Umbilical cord (tissue), 2 donors: ENCODE data around the gene CST4. TPM values are rescaled to one million over a fixed set of nuclear protein-coding genes. Genes with fewer than 3 reads are reported as not detected.
"Not testable (repeated sequence)": the region's sequence is repeated elsewhere in the genome, so short reads cannot be mapped to it uniquely, and the experiment has no call there.

ENCODE experiments used
- DNase-seq: peaks from one replicate; pipeline ENCODE4 v3.0.0-alpha.2; 2015; ENCODE audit warnings: low spot score
- total RNA-seq: library from RNA; depleted of rRNA; stranded (reverse); fragments of >200 nt; gene quantifications from one replicate; pipeline ENCODE4 v1.2.3, GENCODE V29; 2014; ENCODE audit warnings: low replicate concordance; ENCODE audit not compliant: insufficient read depth

CST4 gene, protein sequence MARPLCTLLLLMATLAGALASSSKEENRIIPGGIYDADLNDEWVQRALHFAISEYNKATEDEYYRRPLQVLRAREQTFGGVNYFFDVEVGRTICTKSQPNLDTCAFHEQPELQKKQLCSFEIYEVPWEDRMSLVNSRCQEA
- not detected for total RNA-seq

DNA sequence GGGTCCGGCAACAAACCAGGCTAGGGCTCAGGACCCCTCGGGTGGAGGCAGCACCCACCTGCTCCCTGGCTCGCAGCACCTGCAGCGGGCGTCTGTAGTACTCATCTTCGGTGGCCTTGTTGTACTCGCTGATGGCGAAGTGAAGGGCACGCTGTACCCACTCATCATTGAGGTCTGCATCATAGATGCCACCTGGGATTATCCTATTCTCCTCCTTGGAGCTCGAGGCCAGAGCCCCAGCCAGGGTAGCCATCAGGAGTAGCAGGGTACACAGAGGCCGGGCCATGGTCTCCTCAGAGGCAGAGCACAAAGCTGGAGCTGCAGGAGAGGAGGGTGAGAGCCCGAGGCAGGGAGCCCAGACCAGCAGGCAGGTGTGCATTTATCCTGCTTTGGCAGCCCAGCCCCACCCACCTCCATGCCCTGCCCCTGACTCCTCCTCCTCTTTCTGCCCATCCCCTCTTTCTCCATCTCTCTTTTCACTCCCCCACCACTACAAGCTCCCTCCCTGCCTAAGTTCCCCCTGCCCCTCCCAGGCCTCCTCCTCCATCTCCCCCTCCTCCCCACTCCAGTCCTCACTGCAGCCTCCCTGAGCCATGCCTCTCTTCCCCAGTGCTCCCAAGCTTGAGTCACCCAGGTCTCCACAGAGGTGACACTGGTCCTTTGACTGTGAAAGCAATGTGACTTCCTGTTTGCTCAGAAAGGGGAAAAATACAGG lies at the start of gene CST4:
CST4 (minus strand) TSS at position 355 of the 715 bp plus-strand sequence; CDS start at position 286, 69 bp downstream.
- not testable (repeated sequence) for DNase-seq

DNA sequence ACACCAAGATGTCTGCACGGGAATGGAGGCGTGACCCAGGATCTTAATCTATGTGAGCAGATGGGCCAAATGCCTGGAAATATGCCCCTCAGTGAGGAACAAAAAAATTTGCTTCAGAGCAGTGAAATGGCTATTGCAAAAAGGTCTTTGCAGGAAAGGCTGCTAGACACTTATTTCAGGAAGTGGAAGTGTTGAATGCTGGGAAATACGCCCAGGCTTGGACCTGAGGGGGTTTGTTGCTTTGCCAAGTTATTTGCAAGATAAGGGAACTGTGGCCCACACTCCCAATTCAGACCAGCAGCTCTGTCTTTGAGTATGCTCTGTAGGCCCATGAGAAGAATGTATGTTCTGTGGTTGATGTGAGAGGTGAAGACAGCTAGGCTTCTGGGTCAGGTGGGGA lies 46.6 kb upstream of the CST4 start:
- DNase-seq, result not testable (repeated sequence)

DNA sequence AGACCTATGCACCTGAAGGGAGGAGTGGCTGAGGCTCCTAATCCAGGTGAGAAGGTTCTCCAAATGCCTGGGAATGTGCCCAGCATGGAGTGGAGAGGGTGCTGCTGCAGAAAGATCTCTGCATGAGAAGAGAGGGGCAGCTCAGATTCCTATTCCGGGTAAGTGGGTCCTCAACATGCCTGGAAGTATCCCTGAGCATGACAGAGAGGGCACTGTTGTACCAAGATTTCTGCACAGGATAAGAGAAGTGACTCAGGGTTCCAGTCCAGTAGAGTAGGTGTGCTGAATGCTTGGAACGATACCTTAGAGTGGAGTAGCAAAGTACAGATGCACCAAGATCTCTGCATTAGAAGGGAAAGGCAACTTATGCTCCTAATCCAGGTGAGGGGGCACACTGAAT lies 46.1 kb upstream of the CST4 start:
- DNase-seq, result not testable (repeated sequence)

GRCh38 chr20:23734440-23734839 lies 45.6 kb upstream of the CST4 start:
- DNase-seq, result not testable (repeated sequence)

DNA sequence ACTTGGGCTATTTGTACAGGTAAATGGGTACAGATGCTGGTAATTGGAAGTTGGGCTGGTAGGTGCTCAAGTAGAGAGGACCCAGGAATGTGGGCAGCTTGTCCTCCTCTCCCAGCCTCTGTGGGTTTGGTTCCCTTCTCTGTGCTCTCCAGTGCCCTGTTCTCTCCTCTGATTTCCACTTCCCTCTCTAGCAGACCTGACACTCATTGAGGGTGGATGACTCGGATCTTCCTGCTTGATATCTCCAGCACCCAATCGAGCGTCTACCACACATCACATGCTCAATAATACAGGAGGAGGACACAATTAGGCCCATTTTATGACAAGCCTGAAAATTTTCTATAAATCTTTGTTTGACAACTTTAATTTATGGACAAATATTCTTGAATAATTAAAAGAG lies 38.2 kb upstream of the CST4 start:
- no peak for DNase-seq

- DNase-seq, result no peak
Measured at GRCh38 chr20:23725102-23725501, 36.3 kb upstream of the CST4 start.

- DNase-seq, result not testable (repeated sequence)
Measured at GRCh38 chr20:23723659-23724307, 34.9 kb upstream of the CST4 start.

DNA sequence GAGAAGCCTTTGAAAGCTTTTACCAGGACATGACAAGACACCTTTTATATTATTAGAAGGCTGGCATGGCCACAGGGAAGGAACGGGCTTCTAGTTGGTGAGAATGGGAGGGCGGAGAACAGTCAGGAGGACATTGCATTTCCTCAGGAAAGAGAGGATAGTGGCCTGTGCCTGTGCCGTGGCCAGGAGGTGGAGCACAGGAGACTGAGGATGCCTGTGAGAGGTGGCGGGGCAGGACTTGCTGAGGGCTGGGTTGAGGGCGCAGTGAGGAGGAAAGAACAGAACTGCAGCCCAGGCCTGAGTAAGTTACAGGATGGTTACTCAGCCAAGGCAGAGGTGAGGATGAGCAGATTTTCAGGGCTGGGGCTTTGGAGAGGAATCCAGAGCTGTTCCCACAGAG lies 34.0 kb upstream of the CST4 start:
- not testable (repeated sequence) for DNase-seq

- DNase-seq, result no peak
Measured at GRCh38 chr20:23721962-23722361, 33.1 kb upstream of the CST4 start.

GRCh38 chr20:23719351-23719750 lies 30.5 kb upstream of the CST4 start:
- not testable (repeated sequence) for DNase-seq

GRCh38 chr20:23711778-23712177 lies 22.9 kb upstream of the CST4 start:
- DNase-seq, result not testable (repeated sequence)

GRCh38 chr20:23710771-23711170 lies 21.9 kb upstream of the CST4 start:
- no peak for DNase-seq

- no peak for DNase-seq
Measured at GRCh38 chr20:23705895-23706294, 17.1 kb upstream of the CST4 start.

DNA sequence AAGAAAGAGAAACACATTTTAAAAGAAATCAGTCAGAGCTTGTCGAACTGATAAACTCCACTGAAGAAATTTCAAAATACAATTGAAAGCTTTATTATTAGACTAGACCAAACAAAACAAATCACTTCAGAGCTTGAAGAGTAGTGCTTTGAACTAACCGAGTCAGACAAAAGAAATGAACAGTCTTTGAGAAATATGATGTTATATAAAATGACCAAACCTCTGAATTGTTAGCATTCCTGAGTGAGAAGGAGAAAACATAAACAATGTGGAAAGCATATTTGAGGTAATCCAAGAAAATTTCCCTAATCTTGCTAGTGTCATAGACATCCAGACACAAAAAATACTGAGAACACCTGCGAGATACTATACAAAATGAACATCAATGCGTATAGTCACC lies 13.2 kb upstream of the CST4 start:
- DNase-seq, result no peak

DNA sequence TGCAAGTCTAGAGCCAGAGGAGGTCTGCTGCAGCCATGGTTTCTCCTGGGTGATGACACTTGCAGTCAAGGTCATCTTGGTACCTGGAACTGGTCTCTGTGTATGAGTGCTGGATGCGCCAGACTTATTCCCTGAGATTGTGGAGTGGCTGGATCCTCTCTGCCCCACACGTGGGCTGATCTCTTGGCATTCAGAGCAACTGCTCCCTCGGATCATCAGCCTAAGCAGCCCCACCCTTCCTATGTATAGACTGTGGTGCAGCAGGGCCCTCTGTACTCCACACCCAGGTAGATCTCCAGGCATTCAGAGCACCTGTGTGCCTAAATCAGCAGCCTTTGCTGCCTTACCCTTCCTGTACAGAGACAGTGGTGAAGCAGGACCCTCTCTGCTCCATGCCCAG lies 12.1 kb upstream of the CST4 start:
- no peak for DNase-seq

GRCh38 chr20:23697947-23698346 lies 9.1 kb upstream of the CST4 start:
- no peak for DNase-seq

GRCh38 chr20:23695068-23695395 lies 6.2 kb upstream of the CST4 start:
- not testable (repeated sequence) for DNase-seq

DNA sequence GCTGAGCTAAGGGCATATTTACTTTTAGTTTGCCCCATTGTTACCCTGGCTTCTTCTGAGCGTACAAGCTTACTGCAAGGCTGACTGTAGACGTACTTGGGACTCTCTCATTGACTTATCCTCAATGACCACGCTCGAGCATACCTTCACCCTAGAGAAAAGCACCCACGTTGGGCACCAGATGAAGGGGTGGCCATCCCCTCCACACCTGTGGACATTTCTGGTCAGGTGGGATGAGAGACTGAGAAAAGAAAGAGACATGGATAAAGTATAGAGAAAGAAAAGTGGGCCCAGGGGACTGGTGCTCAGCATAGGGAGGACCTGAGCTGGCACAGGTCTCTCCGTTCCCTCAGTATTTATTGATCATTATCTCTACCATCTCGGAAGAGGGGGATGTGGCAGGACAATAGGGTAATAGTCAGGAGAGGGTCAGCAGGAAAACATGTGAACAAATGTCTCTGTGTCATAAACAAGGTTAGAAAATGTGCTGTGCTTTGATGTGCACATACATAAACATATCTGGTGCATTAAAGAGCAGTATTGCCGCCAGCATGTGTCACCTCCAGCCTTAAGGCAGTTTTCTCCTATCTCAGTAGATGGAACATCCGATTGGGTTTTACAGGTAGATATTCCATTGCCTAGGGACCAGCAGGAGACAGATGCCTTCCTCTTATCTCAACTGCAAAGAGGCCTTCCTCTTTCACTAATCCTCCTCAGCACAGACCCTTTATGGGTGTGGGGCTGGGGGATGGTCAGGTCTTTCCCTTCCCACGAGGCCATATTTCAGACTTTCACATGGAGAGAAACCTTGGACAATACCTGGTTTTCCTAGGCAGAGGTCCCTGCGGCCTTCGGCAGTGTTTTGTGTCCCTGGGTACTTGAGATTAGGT lies 5.6 kb upstream of the CST4 start:
- not testable (repeated sequence) for DNase-seq

DNA sequence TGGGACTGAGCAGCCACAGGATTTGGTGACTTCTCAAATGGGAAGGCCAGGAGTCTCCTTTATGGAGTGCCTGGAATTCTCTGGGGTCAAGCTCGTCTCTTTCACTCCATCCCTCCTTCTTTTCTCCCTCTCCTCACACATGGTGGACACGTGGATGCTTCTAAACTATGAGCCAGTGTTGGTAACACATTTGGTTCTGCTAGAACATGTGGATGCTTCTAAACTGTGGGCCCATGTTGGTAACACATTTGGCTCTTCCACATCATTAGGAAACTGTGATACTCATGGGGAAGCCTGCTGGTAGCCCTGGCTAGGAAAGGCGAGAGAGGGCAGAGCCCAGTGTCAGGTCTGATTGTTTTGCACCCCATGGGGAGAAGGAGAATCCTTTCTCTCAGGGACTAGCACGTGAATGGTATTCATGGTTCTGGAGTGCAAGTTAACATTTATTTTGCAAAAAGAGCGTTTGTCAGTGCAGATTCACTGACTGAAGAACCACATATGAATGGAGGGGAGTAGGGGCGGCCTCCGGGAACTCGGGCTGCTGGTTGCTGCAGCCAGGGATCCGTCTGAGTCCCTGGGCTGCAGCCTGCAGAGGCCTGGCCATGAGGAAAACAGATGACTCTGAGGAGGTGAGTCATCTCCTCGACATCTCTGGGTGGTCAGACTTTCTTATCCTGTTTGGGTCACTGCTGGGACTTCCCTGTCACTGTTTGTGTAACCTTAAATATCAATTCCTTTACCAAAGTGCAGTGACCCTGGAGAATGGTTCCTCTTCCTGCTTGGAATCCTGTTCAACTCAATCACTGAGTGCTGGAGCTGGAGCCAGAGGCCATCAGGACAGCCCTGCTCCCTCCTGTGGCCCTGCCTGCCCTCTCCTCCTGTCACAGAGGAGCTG lies 4.1 kb upstream of the CST4 start:
- not testable (repeated sequence) for DNase-seq

GRCh38 chr20:23691675-23692074 lies 2.8 kb upstream of the CST4 start:
- DNase-seq, result no peak

GRCh38 chr20:23690581-23690980 lies 1.7 kb upstream of the CST4 start:
- no peak for DNase-seq
